Bronchial epithelial cell (primary cell): Measurements from ENCODE around the gene ENTR1. TPM values are rescaled to one million over a fixed set of nuclear protein-coding genes. Genes with fewer than 3 reads are reported as not detected.
"Not testable (repeated sequence)": the region's sequence is repeated elsewhere in the genome, so short reads cannot be mapped to it uniquely, and the experiment has no call there.

Experiments
- DNase-seq: peaks from one replicate; pipeline ENCODE4 v3.0.0-alpha.2; 2010; ENCODE audit warnings: low read depth
- FAIRE-seq: peaks from 2 replicates; lab custom pipeline; 2011; peaks lifted over from hg19 to GRCh38; lab: Jason Lieb, UNC
- H3K27me3 ChIP-seq: 2 replicates; pipeline ENCODE4 v1.5.1; 2011; ENCODE audit warnings: low read length; ENCODE audit not compliant: control insufficient read depth, insufficient read depth
- H3K36me3 ChIP-seq: 2 replicates; pipeline ENCODE4 v1.5.1; 2011; ENCODE audit warnings: low read length; ENCODE audit not compliant: control insufficient read depth, insufficient read depth
- H3K4me3 ChIP-seq: 2 replicates; pipeline ENCODE4 v1.5.1; 2011; ENCODE audit warnings: mild to moderate bottlenecking, low read depth, low read length, control low read depth
- total RNA-seq: library from RNA; depleted of rRNA; stranded (reverse); fragments of >200 nt; gene quantifications from 2 replicates; pipeline ENCODE4 v1.2.1, GENCODE V29; 2014
- TF ChIP-seq, protein P1 (sequence below): IDR thresholded peaks from 2 replicates; pipeline ENCODE4 v1.5.1; 2011; ENCODE audit warnings: mild to moderate bottlenecking, moderate library complexity, low read length, control low read depth, inconsistent platforms; ENCODE audit not compliant: insufficient read depth, severe bottlenecking

Gene ENTR1
- total RNA-seq, 1 donor from 2014 or later = 89.0 TPM

DNA sequence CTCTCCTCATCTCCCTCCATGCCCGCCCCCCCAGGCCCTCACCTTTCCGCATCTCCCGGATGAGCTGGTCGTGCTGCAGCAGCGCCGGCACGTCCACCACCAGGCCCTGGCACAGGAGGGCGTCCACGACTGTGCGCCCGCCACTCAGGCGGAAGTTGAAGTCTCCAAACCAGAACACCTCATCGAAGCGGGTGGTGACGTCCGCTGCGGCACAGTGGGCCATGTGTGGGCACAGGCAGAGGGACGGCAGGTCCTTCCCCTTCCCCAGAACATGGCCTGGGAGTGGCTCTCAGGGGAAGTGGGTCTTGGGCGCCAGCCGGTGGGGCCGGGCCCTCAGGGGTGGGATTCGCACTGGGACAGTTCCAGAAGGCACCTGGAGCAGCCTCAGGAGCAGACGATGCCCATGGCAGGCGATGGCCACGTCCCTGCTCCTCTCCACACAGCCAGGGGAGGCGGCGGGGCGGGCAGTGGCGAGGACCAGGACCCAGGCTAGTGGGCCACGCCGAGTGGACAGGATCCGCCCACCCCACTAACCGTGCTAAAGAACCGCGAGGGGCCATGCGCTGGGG lies 21.5 kb upstream of the ENTR1 start:
- Histone ChIP-seq H3K4me3 (no peak overlapping the region), H3K36me3 (peaks cover 21% of the 10 kb centered on the region), H3K27me3 (no peaks in the 10 kb centered on the region)
- TF ChIP-seq, protein P1, sequence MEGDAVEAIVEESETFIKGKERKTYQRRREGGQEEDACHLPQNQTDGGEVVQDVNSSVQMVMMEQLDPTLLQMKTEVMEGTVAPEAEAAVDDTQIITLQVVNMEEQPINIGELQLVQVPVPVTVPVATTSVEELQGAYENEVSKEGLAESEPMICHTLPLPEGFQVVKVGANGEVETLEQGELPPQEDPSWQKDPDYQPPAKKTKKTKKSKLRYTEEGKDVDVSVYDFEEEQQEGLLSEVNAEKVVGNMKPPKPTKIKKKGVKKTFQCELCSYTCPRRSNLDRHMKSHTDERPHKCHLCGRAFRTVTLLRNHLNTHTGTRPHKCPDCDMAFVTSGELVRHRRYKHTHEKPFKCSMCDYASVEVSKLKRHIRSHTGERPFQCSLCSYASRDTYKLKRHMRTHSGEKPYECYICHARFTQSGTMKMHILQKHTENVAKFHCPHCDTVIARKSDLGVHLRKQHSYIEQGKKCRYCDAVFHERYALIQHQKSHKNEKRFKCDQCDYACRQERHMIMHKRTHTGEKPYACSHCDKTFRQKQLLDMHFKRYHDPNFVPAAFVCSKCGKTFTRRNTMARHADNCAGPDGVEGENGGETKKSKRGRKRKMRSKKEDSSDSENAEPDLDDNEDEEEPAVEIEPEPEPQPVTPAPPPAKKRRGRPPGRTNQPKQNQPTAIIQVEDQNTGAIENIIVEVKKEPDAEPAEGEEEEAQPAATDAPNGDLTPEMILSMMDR = no peak
- DNase-seq = no peak
- FAIRE-seq = no peak

DNA sequence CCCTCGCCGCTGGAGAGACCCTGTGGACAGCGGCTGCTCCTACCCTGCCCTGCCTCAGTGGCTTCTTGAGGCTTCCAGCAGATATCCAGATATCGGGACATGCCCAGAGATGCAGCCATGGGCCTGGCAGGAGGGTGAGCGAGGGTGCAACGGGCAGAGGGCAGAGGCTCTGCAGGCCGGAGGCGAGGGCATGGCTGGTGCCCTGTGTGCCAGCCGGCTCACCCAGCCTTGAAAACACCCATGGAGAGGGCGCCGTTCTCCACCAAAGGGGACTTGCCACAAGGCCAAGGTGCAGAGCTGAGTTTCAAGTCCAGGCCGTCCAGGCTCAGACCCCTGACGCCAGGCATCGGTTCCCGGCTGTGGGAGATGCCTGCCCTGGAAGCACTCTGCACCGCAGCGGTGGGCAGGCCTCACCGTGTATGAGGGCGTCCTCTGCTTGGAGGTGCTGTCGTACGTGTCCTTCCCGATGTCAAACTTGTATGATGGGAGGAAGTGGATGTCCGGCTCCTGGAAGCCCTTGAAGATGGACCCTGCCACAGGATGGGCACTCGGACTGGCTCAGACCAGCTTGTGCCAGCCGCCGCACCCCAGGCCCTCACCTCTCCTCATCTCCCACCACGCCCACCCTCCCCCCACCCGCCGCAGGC lies 20.3 kb upstream of the ENTR1 start:
- Histone ChIP-seq H3K36me3 (peaks cover 19% of the 10 kb centered on the region), H3K4me3 (no peak overlapping the region), H3K27me3 (no peaks in the 10 kb centered on the region)
- DNase-seq = no peak
- TF ChIP-seq, protein P1 = no peak
- FAIRE-seq = no peak

DNA sequence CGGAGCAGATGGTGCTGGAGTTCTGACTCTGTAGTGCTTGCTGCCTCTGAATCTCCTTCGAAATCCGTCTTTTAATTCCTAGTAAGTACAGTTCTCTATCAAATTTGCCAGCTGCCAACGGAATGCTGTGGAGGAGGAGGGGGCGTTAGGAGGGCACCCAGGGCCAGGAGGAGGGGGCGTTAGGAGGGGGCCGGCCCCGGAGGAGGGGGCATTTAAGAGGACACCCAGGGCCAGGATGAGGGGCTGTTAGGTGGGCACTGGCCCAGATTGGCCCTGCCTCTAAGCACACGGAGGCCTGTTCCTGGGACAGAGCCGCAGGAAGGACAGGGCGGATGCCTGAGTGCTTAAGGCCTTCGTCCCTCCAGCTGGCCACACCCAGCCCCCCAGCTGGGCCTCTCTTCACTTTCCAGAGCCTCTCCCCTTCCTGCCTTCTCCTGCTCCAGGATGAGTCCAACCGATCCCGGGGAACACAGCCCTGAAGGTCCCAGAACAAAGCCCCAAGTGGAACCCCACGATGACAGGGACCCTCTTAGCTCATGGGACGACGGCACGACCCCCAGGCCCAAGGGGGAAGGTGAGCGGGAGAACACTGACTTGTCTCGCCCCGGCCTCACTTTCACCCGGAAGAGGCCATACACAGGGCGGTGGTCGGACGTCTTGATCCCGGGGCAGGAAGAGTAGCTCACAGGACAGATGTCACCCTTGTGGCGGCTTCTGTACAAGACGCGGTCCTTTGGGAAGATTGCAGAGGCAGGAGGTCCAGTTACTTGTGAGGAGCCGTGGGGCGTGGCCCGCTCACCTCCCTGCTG lies 19.5 kb upstream of the ENTR1 start:
- TF ChIP-seq, protein P1 = no peak
- no peak for DNase-seq
- no peak for FAIRE-seq
- Histone ChIP-seq H3K36me3 (peaks cover 19% of the 10 kb centered on the region), H3K27me3 (no peaks in the 10 kb centered on the region), H3K4me3 (no peak overlapping the region)

DNA sequence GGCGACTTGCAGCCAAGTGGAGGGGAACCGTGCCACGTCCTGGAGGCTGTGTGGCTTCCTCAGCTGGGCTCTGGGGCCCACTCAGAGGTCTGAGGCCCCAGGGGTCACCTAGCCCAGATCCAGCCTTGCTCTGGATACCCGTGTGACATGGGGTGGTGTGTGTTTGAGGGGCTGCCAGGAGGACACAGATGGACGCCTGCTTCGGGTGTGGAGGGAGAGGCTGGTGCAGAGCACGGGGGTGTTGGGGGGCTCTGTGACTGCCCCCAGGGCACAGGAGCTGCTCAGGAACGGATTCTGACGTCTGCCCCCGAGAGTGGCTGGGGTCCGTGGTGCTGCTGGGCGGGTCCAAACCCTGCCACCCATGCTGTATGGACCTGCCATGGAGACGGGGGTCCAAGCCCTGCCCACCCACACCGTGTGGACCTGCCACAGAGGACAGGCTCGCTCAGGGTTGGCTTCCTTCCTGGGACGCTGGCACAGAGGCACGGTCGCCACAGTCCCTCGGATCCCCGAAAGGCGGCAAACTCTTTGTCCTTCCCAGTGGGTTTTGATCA lies 18.7 kb upstream of the ENTR1 start:
- no peaks in the 10 kb centered on the region for H3K27me3 ChIP-seq
- FAIRE-seq (no peak), DNase-seq (no peak)
- H3K4me3 ChIP-seq = no peak overlapping the region
- TF ChIP-seq, protein P1 = no peak
- H3K36me3 ChIP-seq = peaks cover 20% of the 10 kb centered on the region

DNA sequence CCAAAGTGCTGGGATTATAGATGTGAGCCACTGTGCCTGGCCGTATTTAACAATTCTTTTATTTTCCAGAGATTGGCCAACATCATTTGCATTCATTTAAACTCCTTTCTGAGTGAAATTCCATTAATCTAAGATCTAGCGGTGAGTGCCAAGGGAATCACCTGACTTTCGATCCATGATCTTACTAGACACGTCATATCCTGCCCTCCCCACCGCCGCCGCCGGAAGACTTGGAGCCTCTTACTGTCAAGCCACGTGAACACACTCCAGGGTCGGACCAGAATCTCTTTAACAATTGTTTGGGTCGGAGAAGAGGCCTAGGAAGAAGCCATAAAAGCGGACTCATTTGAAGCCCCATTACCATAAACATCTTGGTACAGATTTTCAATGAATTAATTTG lies 16.4 kb upstream of the ENTR1 start:
- peaks cover 28% of the 10 kb centered on the region for H3K36me3 ChIP-seq
- no peaks in the 10 kb centered on the region for H3K27me3 ChIP-seq
- TF ChIP-seq, protein P1 = no peak
- FAIRE-seq = no peak
- no peak overlapping the region for H3K4me3 ChIP-seq
- no peak for DNase-seq

DNA sequence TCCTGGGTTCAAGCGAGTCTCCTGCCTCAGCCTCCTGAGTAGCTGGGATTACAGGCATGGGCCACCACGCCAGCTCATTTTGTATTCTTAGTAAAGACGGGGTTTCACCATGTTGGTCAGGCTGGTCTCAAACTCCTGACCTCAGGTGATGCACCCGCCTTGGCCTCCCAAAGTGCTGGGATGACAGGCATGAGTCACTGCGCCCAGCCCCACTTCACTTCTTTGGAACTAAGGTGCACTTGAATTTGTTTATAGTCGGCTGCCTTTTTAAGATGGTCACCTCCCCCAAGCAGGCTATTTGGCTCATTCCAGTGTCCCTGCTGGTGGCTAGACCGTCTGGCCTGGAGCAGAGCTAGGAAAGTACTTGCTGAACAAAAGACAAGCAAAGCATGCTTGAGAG lies 15.0 kb upstream of the ENTR1 start:
- peaks cover 31% of the 10 kb centered on the region for H3K36me3 ChIP-seq
- H3K27me3 ChIP-seq, DNase-seq, FAIRE-seq, H3K4me3 ChIP-seq: not testable (repeated sequence)
